ENCODE measurements around the gene NRXN3.

DNA sequence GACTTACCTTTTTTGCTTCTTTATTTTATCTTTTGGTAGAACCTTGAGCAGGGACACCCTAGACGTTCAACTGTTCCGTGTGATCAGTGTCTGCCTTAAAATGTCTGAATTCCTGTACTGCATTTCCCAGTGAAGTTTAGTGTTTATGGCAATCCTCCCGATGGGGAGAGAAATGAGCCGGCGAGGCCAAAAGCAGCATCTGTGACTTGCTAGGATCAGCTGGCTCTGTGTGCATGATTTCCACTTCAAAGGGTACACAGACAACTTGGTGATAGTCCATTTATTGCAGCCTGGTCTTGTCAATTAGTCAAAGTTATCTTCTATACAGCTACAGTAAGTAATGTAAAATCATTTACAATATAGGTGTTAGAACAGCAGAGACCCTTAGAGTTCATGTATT, 1272.6 kb downstream of the NRXN3 start:
- TF ChIP-seq POLR2A (IDR thresholded peaks at IDR 0.05), result no peak
- TF ChIP-seq, protein P1, sequence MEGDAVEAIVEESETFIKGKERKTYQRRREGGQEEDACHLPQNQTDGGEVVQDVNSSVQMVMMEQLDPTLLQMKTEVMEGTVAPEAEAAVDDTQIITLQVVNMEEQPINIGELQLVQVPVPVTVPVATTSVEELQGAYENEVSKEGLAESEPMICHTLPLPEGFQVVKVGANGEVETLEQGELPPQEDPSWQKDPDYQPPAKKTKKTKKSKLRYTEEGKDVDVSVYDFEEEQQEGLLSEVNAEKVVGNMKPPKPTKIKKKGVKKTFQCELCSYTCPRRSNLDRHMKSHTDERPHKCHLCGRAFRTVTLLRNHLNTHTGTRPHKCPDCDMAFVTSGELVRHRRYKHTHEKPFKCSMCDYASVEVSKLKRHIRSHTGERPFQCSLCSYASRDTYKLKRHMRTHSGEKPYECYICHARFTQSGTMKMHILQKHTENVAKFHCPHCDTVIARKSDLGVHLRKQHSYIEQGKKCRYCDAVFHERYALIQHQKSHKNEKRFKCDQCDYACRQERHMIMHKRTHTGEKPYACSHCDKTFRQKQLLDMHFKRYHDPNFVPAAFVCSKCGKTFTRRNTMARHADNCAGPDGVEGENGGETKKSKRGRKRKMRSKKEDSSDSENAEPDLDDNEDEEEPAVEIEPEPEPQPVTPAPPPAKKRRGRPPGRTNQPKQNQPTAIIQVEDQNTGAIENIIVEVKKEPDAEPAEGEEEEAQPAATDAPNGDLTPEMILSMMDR (IDR thresholded peaks at IDR 0.05 in 4 of 5, conservative IDR thresholded peaks at IDR 0.05 in 1 of 5), result no peak
